DOHH2 (cell line): ENCODE measurements around the gene FLT3.

Experiments used
- EZH2phosphoT487 ChIP-seq: fragments of 200-600 bp; sonication (generic); IDR thresholded peaks from 2 replicates; pipeline ENCODE4 v1.6.1; 2017; ENCODE audit warnings: borderline replicate concordance, mild to moderate bottlenecking, antibody characterized with exemption, low read length, moderate library complexity, mixed read lengths
- TF ChIP-seq, protein P1 (sequence below): fragments of 200-600 bp; sonication (generic); IDR thresholded peaks from one replicate; pipeline ENCODE4 v1.5.1; 2014; ENCODE audit warnings: antibody characterized with exemption, mild to moderate bottlenecking, low read depth, low read length; ENCODE audit not compliant: poor library complexity, severe bottlenecking

- TF ChIP-seq, protein P1, sequence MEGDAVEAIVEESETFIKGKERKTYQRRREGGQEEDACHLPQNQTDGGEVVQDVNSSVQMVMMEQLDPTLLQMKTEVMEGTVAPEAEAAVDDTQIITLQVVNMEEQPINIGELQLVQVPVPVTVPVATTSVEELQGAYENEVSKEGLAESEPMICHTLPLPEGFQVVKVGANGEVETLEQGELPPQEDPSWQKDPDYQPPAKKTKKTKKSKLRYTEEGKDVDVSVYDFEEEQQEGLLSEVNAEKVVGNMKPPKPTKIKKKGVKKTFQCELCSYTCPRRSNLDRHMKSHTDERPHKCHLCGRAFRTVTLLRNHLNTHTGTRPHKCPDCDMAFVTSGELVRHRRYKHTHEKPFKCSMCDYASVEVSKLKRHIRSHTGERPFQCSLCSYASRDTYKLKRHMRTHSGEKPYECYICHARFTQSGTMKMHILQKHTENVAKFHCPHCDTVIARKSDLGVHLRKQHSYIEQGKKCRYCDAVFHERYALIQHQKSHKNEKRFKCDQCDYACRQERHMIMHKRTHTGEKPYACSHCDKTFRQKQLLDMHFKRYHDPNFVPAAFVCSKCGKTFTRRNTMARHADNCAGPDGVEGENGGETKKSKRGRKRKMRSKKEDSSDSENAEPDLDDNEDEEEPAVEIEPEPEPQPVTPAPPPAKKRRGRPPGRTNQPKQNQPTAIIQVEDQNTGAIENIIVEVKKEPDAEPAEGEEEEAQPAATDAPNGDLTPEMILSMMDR = peak; percentile 71
- no peak for TF ChIP-seq EZH2phosphoT487
These were observed 102.4 kb downstream of the FLT3 start for GRCh38 chr13:27997904-27998522.
